HEK293T (cell line): ENCODE data around the gene ABCG4.

ENCODE experiments used
- NFRKB ChIP-seq: fragments of 450-650 bp; IDR thresholded peaks from 2 replicates; pipeline ENCODE4 v1.6.1; 2016; ENCODE audit warnings: mild to moderate bottlenecking, moderate library complexity
- SUZ12 ChIP-seq: fragments of 450-650 bp; IDR thresholded peaks from 2 replicates; pipeline ENCODE4 v1.6.1; 2016; ENCODE audit warnings: mild to moderate bottlenecking
- ZNF384 ChIP-seq: fragments of 450-650 bp; IDR thresholded peaks from 2 replicates; pipeline ENCODE4 v1.6.1; 2016

GRCh38 chr11:119178166-119178680, 29.4 kb downstream of the ABCG4 start:
- TF ChIP-seq ZNF384 (no peak), NFRKB (no peak), SUZ12 (no peak)
